ENCODE data around the gene GPR37.

GPR37 gene

GRCh38 chr7:124724079-124724478 lies 41.5 kb downstream of the GPR37 start:
- DNase-seq (ENCODE audit: low read depth) = no peak

- no peak for DNase-seq (ENCODE audit: low read depth)
Observed at GRCh38 chr7:124723012-124723411, 42.6 kb downstream of the GPR37 start.

GRCh38 chr7:124722292-124722691 lies 43.3 kb downstream of the GPR37 start:
- no peak for DNase-seq (ENCODE audit: low read depth)

- no peak for DNase-seq (ENCODE audit: low read depth)
Observed at GRCh38 chr7:124720195-124720594, 45.4 kb downstream of the GPR37 start.

- no peak for DNase-seq (ENCODE audit: low read depth)
Observed at GRCh38 chr7:124718032-124718766, 47.4 kb downstream of the GPR37 start.

- DNase-seq (ENCODE audit: low read depth) = no peak
Observed at GRCh38 chr7:124716894-124717293, 48.7 kb downstream of the GPR37 start.

GRCh38 chr7:124713086-124713485 lies 52.5 kb downstream of the GPR37 start:
- DNase-seq (ENCODE audit: low read depth) = no peak

GRCh38 chr7:124712017-124712416 lies 53.6 kb downstream of the GPR37 start:
- no peak for DNase-seq (ENCODE audit: low read depth)

- no peak for DNase-seq (ENCODE audit: low read depth)
Observed at GRCh38 chr7:124702385-124702784, 63.2 kb downstream of the GPR37 start.

GRCh38 chr7:124701955-124702354 lies 63.6 kb downstream of the GPR37 start:
- no peak for DNase-seq (ENCODE audit: low read depth)

GRCh38 chr7:124700655-124701054 lies 64.9 kb downstream of the GPR37 start:
- DNase-seq (ENCODE audit: low read depth) = no peak

- no peak for DNase-seq (ENCODE audit: low read depth)
Observed at GRCh38 chr7:124698964-124699363, 66.6 kb downstream of the GPR37 start.

GRCh38 chr7:124697746-124698145 lies 67.8 kb downstream of the GPR37 start:
- DNase-seq (ENCODE audit: low read depth) = no peak
